Upper lobe of left lung (tissue), 6 donors: ENCODE data around the gene MBP. TPM values are rescaled to one million over a fixed set of nuclear protein-coding genes. Genes with fewer than 3 reads are reported as not detected.
A peak's percentile ranks its signal among the peaks of the same experiment; 100 is the strongest.

Source experiments
- ATAC-seq, 2 donors: fragments of 200-7000 bp; cut with Tn5 transposase; one replicate each; pipeline ENCODE4 v1.9.1; 2022; ENCODE audit warnings: mild to moderate bottlenecking in 2 of 2, moderate library complexity in 2 of 2; ENCODE audit not compliant: low FRiP score in 2 of 2
- DNase-seq, 2 donors: peaks; one replicate each; pipeline ENCODE4 v3.0.0-alpha.2; 2019 to 2020
- H3K27ac ChIP-seq, 4 donors: fragments of 200-600 bp; sonication (generic); one replicate each; pipeline ENCODE4 v1.5.1; 2016 to 2019
- H3K27me3 ChIP-seq, 4 donors: fragments of 200-600 bp; sonication (generic); one replicate each; pipeline ENCODE4 v1.5.1; 2017 to 2019
- H3K36me3 ChIP-seq, 4 donors: fragments of 200-600 bp; sonication (generic); one replicate each; pipeline ENCODE4 v1.5.1; 2016 to 2019
- H3K4me1 ChIP-seq, 4 donors: fragments of 200-600 bp; sonication (generic); one replicate each; pipeline ENCODE4 v1.5.1; 2018 to 2019
- H3K4me3 ChIP-seq, 4 donors: fragments of 200-600 bp; sonication (generic); one replicate each; pipeline ENCODE4 v1.5.1; 2017 to 2019; ENCODE audit warnings: mild to moderate bottlenecking in 2 of 4, moderate library complexity in 1 of 4
- H3K9me3 ChIP-seq, 4 donors: fragments of 200-600 bp; sonication (generic); one replicate each; pipeline ENCODE4 v1.5.1; 2018 to 2019
- EP300 ChIP-seq, 4 donors: sonication (generic); formaldehyde crosslinking; IDR thresholded peaks; one replicate each; pipeline ENCODE4 v1.5.1; 2017; ENCODE audit warnings: antibody characterized with exemption in 4 of 4, control low read depth in 2 of 4
- POLR2A ChIP-seq, 4 donors: fragments of 450-650 bp; IDR thresholded peaks; one replicate each; pipeline ENCODE4 v1.5.1; 2016 to 2017; ENCODE audit warnings: antibody characterized with exemption in 4 of 4, mild to moderate bottlenecking in 2 of 4
- POLR2AphosphoS5 ChIP-seq, 2 donors: sonication (generic); formaldehyde crosslinking; IDR thresholded peaks; one replicate each; pipeline ENCODE4 v1.5.1; 2017; ENCODE audit warnings: antibody characterized with exemption in 2 of 2
- WGBS, 2 donors: methylation state at CpG; one replicate each; pipeline ENCODE4 v1.1.5; 2017 to 2018; 5-methylcytosine and 5-hydroxymethylcytosine counted together
- total RNA-seq, 6 donors: library from RNA; depleted of rRNA in 4 of 6; stranded (reverse); fragments of >200 nt in 4 of 6; gene quantifications; one replicate each; pipeline versions ENCODE4 v1.1.0 to v1.2.1, GENCODE V29; 2016 to 2021
- TF ChIP-seq, protein P1 (sequence below), 6 experiments: fragments of 450-650 bp in 4 of 6; fragments of 200-600 bp in 2 of 6; sonication (generic) in 2 of 6; IDR thresholded peaks; one replicate each; pipeline ENCODE4 v1.5.1; 2016 to 2019; ENCODE audit warnings: antibody characterized with exemption in 6 of 6
- donor health status: DM: no; HTN: no; CAD: no; lungs with moderate emphysema.
- donor health status: DM: no; HTN: yes; CAD: no; lungs with severe emphysema.

The MBP gene
- total RNA-seq, 6 donors from 2014 or later: 55.5 to 87.6 (median 68.8) TPM

DNA sequence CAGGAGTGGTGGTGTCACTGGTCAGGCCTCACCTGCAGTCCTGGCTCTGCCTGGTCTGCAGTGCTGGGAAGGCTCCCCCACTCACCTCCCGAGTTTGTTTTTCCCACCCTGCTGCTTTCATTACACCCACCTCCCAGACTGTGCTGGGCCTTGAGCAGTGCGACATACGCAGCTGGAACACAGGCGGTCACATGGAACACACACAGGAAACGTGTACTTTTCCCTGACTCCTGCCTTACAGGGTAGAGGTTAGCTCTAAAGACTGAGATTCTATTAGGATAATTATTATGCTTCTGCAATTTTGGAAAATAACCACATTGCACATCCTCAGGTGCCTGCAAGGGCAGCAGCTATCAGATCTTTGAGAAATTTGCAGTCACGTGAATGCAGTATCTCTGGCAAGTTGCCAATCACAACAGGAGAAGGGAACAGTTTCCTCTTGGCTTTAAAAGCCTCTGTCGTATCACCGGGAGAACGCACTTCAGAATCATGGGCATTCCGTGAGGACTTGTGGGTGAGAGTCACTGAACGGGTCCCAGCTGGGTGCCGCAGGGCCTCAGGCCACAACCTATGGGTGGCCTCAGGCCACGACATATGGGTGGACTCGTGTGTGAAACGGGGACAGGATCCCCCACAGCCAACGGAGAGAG lies 173.8 kb downstream of the MBP start:
- 61 to 62% methylated on average over 14 to 16 of the region's 16 CpGs for WGBS, 2 donors
- Histone ChIP-seq H3K27me3 (no peaks in the 10 kb centered on the region), H3K9me3 (no peaks in the 10 kb centered on the region), H3K27ac (peak overlapping the region; percentile 16 to 64 (median 50)), H3K4me1 (peaks cover 6 to 33% (median 25%) of the 10 kb centered on the region in 4 donors), H3K4me3 (no peak overlapping the region), H3K36me3 (peaks cover 0 to 56% (median 19%) of the 10 kb centered on the region in 4 donors)
- TF ChIP-seq POLR2AphosphoS5 (IDR thresholded peaks at IDR 0.05): peak in 1 of 2 donors; percentile 36
- TF ChIP-seq POLR2A (IDR thresholded peaks at IDR 0.05): peak in 1 of 4 donors; percentile 11
- TF ChIP-seq EP300 (IDR thresholded peaks at IDR 0.05): peak in 1 of 4 donors; percentile 35
- TF ChIP-seq, protein P1, sequence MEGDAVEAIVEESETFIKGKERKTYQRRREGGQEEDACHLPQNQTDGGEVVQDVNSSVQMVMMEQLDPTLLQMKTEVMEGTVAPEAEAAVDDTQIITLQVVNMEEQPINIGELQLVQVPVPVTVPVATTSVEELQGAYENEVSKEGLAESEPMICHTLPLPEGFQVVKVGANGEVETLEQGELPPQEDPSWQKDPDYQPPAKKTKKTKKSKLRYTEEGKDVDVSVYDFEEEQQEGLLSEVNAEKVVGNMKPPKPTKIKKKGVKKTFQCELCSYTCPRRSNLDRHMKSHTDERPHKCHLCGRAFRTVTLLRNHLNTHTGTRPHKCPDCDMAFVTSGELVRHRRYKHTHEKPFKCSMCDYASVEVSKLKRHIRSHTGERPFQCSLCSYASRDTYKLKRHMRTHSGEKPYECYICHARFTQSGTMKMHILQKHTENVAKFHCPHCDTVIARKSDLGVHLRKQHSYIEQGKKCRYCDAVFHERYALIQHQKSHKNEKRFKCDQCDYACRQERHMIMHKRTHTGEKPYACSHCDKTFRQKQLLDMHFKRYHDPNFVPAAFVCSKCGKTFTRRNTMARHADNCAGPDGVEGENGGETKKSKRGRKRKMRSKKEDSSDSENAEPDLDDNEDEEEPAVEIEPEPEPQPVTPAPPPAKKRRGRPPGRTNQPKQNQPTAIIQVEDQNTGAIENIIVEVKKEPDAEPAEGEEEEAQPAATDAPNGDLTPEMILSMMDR (IDR thresholded peaks at IDR 0.05): no peak
- ATAC-seq: peak; percentile 47 to 62
- peak; percentile 62 to 72 for DNase-seq

DNA sequence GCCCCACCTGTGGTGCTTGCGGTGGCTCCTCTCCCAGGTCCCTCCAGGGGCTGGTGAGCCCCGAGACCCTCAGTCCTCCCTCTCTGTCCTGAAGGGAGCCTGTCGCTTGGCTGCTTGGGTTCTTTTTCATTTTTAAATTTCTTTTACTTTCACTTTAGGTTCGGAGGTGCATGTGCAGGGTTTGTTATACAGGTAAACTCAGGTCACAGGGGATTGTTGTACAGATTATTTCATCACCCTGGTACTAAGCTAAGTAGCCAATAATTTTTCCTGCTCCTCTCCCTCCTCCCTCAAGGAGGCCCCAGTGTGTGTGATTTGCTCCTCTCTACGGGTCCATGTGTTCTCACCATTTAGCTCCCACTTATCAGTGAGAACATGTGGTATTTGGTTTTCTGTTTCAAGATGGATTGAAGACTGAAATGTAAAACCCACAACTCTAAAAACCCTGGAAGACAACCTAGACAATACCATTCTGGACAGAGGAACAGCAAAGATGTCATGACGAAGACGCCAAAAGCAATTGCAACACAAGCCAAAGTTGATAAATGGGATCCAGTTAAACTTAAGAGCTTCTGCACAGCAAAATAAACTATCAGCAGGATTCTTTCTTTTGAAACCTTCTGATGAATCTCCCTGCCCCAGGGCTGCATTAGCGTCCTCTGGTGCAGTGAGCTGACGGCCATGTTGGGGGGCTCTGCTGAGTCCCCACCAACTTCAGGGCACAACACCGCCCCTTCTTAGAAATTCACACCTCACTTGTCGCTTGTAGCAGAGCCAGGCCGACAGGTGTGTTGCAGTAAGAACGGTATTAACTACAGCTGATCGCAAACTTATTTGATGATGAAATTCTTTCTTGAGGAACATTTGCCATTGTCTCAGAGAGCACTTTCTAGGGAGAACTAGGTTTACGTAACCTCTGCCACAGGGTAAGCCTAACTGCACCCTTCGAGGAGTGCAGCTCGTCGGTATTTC lies 174.9 kb downstream of the MBP start:
- Histone ChIP-seq H3K36me3 (peaks cover 0 to 56% (median 20%) of the 10 kb centered on the region in 4 donors), H3K4me1 (peaks cover 16 to 45% (median 34%) of the 10 kb centered on the region in 4 donors), H3K9me3 (no peaks in the 10 kb centered on the region), H3K4me3 (no peak overlapping the region), H3K27ac (peak overlapping the region; percentile 22 to 61 (median 50)), H3K27me3 (no peaks in the 10 kb centered on the region)
- TF ChIP-seq POLR2A (IDR thresholded peaks at IDR 0.05) (no peak), EP300 (IDR thresholded peaks at IDR 0.05) (no peak), POLR2AphosphoS5 (IDR thresholded peaks at IDR 0.05) (no peak)
- TF ChIP-seq, protein P1 (IDR thresholded peaks at IDR 0.05): no peak
- DNase-seq: no peak
- no peak for ATAC-seq
- WGBS, 2 donors: 73 to 82% methylated on average over 18 of the region's 18 CpGs

DNA sequence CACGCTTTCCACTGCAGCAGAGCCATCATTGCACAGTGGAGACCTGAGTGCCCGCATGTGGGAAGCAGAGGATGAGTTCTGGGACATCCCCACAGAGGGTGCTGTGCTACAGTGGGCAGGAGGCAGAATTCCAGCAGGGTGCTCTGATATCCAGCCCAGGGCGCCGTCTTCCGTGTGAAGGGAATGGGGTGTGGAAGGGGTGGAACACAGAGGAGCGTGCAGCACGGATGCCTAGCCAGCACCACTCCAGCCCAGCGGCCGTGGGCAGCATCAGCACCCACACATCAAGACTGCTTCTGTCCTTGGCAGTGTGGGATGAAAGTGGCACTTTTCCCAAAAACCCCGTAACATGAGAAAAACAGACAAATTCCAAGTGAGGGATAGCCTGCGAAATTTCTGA lies 175.9 kb downstream of the MBP start:
- Histone ChIP-seq H3K36me3 (peaks cover 2 to 52% (median 23%) of the 10 kb centered on the region in 4 donors), H3K4me3 (no peak overlapping the region), H3K9me3 (no peaks in the 10 kb centered on the region), H3K27me3 (no peaks in the 10 kb centered on the region), H3K27ac (peak overlapping the region; percentile 22 to 61 (median 32)), H3K4me1 (peaks cover 18 to 51% (median 39%) of the 10 kb centered on the region in 4 donors)
- WGBS, 2 donors: 83 to 89% methylated on average over 9 to 11 of the region's 11 CpGs
- ATAC-seq (no peak), DNase-seq (peak in 1 of 2 donors; percentile 58)
- TF ChIP-seq EP300 (IDR thresholded peaks at IDR 0.05) (no peak), POLR2A (IDR thresholded peaks at IDR 0.05) (no peak), POLR2AphosphoS5 (IDR thresholded peaks at IDR 0.05) (no peak)
- TF ChIP-seq, protein P1 (IDR thresholded peaks at IDR 0.05): no peak

DNA sequence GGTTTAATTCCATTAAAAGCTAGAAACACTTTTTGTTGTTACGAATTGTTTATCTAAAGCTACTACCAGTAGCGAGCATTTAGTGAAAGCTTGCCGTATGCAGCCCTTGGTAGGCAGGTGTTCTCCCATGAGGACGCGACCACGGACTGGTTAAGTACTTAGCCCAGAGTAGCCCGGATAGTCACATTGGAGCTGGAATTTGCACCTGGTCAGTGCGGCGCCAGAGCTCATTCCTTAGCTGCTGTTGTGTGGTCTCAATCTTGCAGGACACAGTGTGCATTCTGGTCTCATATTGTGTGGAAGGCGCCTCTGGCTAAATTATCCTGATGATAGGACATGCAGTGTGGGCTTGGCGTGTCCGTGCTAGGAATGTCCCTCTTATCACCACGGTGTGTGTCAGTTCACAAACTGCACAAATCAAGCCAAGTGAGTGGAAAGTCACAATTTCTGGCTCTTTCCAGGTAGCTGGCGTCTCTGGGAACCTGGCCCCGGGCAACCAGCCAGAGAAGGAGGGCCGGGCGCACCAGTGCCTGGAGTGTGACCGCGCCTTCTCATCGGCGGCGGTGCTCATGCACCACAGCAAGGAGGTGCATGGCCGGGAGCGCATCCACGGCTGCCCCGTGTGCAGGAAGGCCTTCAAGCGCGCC lies 176.9 kb downstream of the MBP start:
- H3K4me3 ChIP-seq: no peak overlapping the region
- peak overlapping the region in 3 of 4 donors; percentile 26 to 75 (median 31) for H3K27ac ChIP-seq
- H3K36me3 ChIP-seq: peaks cover 2 to 42% (median 18%) of the 10 kb centered on the region in 4 donors
- TF ChIP-seq, protein P1 (IDR thresholded peaks at IDR 0.05): no peak
- TF ChIP-seq EP300 (IDR thresholded peaks at IDR 0.05): no peak
- no peak for TF ChIP-seq POLR2A (IDR thresholded peaks at IDR 0.05)
- no peak for TF ChIP-seq POLR2AphosphoS5 (IDR thresholded peaks at IDR 0.05)
- H3K9me3 ChIP-seq: no peaks in the 10 kb centered on the region
- 75 to 89% methylated on average over 23 to 28 of the region's 28 CpGs for WGBS, 2 donors
- DNase-seq: peak; percentile 87 to 91
- H3K27me3 ChIP-seq: no peaks in the 10 kb centered on the region
- peaks cover 18 to 54% (median 40%) of the 10 kb centered on the region in 4 donors for H3K4me1 ChIP-seq
- peak in 1 of 2 donors; percentile 64 for ATAC-seq
